Endothelial cell of hepatic sinusoid (primary cell): ENCODE results near the gene KLK7.

Source experiments
- in situ Hi-C: cut with HindIII; loops from 2 replicates; pipeline ENCODE4 v1.10.0; 2017; ENCODE audit warnings: low sequenced_read_pairs

The KLK7 gene

DNA sequence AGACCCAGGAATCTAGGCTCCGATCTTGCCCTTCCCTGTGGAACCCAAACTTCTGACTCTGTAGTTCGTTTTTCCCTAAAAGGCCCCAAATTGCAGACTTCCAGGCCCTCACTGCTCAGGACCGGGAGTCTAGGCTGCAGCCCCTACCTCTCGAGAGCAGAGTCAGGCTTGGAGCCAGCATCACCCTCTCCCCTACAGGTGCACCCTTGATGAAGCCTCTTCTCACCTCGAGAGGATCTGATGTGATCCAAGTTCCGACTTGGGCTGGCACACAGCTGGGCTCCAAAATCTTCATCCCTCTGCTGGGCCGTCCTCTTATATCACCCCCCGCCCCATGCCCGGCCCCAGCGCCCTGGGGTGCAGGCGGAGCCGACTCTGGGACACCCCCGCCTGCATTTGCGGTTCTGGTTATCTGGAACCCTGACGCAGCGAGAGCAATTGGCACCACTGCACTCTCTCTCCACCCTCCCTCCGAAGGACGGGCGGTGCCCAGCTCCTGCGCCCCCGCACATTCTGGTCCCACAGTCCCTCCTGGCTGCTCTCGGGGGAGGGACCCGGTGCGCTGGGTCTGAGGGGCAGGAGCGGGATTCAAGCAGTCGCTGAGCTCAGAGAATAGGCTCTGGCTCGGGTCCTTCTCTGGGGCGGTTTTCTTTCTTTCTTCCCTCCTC, at the start of gene KLK7:
Gene KLK7 (minus strand): TSS at position 293 of the 668 bp plus-strand sequence. CDS start 1,518 bp downstream, outside the sequence.
- in situ Hi-C loops = no loop called here

DNA sequence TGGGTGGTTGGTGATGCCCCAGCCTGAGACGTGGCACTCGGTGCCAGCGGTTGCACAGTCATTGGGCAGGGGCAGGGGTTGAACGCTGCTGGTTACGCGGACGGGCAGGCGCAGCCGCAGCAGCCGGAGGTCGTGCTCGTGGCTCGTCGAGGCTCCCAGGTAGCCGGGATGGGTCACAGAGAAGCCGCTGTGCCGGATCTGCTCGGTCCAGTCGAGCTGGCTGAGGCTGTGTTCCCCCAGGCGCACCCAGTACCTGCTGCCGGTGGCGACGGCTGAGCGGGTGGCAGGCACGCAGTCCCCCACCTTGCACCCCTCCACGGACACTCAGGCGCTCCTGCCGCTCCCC, 48.1 kb upstream of the KLK7 start:
- in situ Hi-C loops = no loop called here

DNA sequence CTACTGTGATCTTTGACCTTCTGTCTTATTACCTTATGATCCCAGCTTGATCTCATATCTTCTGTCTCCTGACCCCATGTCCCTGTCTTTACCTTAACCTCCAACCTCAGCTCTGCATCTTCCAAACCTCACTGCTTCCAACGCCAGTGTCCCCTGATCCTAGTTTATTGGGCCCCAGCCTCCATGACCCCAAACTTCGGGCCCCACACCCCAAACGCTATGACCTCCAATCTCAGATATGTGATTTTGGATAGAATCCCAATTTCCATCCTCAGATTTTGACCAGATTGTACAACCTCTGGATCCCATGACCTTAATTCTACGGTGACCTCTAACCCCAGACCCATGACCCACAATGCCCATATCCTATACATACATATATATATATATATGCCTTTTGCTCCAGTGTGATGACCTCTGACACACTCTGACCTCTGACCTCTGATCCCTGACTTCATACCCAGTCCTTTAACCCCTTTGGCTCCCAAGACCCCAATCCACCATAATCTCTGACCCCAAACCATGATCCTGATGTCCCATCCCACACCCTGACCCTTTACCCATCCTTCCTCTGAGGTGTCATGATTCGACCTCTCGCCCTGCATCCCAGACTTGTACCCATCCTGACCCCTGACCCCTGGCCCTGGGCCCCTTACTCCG, 47.6 kb upstream of the KLK7 start:
- in situ Hi-C loops = no loop called here

DNA sequence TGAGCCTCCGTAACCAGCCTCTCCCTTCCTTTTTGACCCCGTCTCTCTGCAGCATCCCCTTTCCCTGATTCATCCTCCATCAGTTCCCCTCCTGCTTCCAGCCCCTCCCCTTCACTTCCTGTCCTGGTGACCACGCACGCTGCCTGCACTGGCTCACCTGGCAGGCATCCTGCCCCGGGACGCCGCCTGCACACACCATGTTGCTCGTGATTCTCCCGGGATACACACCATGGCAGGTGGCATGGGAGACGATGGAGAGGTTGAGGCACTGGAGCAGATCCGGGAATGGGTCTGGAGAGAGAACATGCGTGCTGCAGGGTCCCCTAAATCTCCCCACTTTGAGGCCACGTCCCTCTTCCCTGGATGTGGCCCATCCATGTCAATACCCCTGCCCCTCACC, 46.9 kb upstream of the KLK7 start:
- in situ Hi-C loops = no loop called here

DNA sequence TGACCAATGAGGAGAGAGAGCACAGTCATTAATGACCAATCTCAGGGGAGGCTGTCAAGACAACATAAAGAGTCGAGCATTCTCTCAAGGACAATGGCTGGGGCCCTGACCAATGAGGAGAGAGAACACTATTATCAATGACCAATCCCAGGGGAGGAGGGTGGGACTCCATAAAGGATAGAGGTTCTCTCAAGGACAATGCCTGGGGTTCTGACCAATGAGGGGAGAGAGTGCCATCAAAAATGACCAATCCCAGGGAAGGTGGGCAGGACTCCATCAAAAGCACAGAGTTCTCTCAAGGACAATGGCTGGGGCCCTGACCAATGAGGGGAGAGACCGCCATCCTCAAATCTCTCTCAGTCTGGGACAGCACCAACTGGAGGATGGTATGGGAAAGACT, 46.0 kb upstream of the KLK7 start:
- in situ Hi-C loops = loop anchor here (5.0 kb wide), 1 partner anchor 83 kb away; no protein-coding TSS in a partner anchor

DNA sequence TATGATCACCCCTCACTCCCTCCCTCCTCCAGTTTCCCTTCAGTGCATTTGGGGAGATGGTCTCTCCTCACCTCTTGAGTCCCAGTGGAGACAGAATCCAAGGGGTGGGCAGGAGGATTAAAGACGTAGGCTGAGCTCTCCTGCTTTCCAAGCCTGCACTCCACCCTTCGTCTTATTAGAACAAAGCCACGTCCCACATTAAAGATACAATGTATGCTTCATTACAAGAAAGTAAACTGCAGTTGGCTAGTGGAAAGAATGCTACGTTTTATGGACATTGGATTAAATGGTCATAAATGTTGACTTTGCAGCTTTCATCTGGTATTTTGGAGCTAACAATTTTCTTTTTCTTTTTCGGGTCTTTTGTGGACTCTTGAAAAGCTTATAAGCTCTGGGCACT, 44.2 kb upstream of the KLK7 start:
- in situ Hi-C loops = loop anchor here (5.0 kb wide), 1 partner anchor 84 kb away; no protein-coding TSS in a partner anchor

DNA sequence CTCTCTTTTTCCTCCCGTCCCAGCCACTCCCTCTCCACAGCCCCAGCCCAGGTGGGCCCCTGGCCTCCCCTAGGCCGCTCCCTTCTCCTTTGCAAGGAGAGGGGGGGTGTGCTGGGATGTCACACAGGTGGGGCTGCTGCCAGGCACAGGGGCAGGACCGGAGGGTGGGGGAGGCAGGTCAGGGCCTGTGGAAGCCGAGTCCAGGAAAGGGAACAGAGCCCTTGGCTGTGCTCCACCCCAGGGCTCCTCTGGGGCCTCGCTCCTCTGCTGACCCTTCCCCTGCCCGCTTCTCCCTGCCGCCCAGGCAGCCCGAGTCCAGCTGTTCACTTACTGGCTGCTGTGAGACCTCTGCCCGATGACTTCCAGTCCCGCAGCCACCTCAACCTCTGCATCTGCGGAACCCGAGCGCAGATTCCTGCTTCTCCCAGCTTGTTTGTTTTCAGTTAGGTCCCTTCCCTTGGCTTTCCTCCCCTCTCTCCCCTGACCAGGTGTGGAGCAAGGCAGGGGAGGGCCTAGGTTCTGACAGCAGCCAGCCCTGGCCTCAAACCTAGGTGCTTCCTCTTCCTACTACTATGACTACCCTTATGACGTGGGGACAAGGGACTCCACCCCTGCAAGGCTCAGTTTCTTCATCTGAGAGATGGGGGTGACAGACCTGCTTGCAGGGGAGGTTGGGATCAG, 43.5 kb upstream of the KLK7 start:
- in situ Hi-C loops = loop anchor here (5.0 kb wide), 1 partner anchor 85 kb away; no protein-coding TSS in a partner anchor

DNA sequence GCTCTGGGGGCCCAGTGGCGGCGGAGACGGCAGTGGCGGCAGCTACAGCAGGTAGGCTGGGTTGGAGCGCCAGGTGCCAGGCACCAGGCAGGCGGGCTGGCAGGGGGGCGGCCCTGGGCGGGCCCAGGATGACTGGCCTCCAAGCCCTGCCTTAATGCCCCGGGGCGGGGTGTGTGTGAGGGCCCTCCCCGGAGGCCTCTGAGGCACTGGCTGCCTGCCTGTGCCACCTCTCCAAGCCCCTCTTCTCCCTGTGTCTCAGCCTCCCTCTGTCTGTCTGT, 42.8 kb upstream of the KLK7 start, which contains the start of gene KLK11:
Gene KLK11 (minus strand): TSS at position 63 of the 278 bp plus-strand sequence. CDS start 985 bp downstream, outside the sequence.
- in situ Hi-C loops = loop anchor here (5.0 kb wide), 1 partner anchor 86 kb away; no protein-coding TSS in a partner anchor

DNA sequence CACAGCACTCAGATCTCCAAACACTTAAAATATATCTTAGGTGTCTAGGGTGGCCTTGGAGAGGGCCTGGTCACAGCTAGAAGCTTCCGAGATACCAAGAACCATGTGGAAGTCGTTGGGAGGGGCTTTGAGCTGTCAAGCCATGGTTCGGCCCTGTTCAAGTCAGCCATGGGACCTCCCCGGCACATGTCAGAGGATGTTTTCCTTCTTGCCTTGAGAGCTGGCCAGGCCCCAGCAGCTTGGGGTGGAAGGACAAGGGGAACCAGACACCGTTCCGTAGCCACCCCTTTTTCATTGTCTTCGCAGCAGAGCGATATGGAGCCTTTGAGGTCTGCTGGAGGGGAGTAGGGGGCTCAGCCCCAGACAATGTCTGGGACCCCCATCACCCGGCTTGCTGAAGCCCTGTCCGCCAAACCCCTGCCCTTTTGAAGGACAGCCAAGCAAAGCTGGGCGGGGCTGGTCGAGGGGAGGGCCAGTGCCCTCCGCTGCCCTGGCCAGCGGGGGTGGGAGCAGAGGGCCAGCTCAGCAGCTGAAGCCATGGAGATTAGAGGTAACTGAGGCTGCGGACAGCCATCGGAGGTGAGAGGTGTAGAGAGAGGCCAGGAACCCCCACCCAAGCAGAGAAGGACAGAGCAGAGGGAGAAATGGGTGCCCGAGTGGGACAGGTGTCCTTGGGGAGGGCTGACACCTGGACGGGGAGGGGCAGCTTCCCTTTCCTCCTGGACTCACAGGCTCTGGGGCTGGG, 42.3 kb upstream of the KLK7 start:
- in situ Hi-C loops = loop anchor here (5.0 kb wide), 1 partner anchor 86 kb away; no protein-coding TSS in a partner anchor

DNA sequence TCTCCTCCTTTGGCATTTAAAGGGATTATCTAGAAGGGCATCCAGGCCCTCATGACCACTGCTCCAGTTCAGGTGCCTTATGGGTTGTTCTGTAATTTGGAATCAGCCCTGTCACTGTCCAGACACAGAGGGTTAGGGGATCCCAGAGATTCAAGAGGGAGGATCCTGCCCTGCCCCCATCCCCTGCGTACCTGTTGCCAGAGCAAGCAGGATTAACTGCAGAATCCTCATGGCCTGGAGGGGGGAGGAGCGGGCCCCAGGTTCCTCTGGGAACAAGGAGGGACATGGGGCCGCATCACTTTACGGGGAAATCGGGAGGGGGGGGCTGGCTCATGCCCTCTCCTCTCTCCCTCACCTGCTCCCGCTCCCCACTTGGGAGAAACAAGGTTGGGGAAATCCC, 41.7 kb upstream of the KLK7 start:
- in situ Hi-C loops = loop anchor here (5.0 kb wide), 1 partner anchor 87 kb away; no protein-coding TSS in a partner anchor

DNA sequence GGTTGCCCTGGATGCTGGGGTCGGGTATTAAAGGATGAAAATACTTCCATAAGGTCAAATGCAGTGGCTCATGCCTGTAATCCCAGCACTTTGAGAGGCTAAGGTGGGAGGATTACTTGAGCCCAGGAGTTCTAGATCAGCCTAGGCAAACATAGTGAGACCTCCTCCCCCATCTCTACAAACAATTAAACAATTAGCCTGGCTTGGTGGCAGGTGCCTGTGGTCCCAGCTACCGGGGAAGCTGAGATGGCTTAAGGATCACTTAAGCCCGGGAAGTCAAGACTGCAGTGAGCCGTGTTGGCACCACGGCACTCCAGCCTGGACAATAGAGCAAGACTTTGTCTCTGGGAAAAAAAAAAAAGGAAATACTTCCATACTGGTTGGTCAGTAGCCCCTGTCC, 41.2 kb upstream of the KLK7 start:
- in situ Hi-C loops = loop anchor here (5.0 kb wide), 1 partner anchor 87 kb away; no protein-coding TSS in a partner anchor

DNA sequence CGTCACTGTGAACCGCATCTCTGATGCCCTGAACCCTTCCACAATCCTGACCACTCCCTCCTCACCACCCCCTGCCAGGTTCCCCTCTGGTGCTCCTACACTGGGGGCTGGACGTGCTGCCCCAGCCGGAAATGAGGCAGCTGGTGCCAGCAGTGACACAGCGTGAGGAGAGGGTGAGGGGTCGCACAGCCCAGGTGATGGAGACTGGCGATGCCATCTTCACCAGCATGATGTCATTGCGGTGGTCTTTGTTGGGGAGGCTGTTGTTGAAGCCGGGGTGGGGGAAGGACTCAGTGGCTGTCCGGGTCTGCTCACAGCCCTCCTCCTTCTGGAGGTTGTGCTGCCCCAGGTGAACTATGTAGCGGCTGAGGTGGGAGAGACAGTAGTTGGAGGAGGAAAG, 40.2 kb upstream of the KLK7 start:
- in situ Hi-C loops = no loop called here

DNA sequence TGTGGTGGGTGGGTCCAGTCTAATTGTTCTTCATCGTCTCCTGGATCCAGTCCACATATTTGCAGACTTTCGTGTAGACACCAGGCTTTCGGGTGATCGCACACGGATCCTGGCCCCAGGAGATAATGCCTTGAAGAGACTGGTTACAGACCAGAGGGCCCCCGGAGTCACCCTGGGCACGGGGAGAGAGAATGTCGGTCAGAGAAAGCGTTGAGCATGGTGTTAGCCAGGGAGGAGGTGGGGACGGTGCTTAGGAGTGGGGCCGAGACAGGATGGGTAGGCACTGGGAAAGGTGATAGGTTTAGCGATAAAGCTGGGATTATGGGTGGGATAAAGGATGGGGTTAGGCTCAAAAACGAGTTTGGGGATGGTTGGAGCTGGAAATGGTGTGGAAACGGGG, 38.8 kb upstream of the KLK7 start:
- in situ Hi-C loops = no loop called here

DNA sequence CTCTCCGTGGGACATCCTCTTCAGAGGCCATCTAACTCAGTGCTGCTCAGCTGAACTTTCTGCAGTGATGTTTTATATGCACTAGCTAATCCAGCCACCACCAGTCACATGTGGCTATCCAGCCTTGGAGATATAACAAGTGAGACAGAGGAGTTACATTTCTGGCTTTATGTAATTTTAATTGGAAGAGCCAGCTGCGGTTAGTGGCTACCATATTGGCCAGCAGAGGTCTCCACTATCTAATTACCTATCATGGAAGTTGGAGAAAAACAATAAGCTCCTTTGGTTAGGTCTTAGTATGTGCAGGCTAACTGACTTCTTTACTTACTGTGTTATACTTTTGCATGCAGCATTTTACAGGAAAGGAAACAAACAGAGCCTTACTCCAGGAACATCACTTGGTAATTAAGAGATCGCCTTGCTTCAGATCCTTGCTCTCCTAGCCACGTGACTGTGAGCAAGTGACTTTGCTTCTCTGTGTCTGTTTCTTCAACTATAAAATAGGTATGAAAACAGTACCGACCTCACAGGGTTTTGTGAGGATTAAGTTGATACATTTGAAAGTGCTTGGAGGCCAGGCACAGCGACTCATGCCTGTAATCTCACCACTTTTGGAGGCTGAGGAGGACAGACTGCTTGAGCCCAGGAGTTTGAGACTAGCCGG, 37.4 kb upstream of the KLK7 start:
- in situ Hi-C loops = no loop called here

DNA sequence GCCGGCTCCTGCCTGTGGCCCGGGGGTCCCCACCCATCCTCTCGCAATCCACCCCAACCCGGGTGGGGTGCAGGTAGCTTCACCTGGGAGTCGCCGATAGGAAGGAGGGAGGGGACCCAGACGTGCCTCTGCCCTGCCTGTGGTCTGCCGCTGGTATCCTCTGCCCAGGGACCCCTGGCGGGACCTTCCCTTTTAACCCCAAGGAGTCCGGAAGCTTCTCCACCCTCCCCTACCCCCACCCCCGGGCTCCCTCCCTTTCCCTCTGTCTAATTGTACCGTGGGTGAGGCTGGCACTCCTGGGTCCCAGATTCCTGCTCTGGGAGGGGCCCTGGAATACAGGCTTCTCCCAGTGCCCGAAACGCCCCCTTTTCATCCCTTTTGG, 35.8 kb upstream of the KLK7 start, which contains the start of gene KLK10:
Gene KLK10 (minus strand): TSS at position 166 of the 382 bp plus-strand sequence. CDS start 579 bp downstream, outside the sequence.
- in situ Hi-C loops = no loop called here

DNA sequence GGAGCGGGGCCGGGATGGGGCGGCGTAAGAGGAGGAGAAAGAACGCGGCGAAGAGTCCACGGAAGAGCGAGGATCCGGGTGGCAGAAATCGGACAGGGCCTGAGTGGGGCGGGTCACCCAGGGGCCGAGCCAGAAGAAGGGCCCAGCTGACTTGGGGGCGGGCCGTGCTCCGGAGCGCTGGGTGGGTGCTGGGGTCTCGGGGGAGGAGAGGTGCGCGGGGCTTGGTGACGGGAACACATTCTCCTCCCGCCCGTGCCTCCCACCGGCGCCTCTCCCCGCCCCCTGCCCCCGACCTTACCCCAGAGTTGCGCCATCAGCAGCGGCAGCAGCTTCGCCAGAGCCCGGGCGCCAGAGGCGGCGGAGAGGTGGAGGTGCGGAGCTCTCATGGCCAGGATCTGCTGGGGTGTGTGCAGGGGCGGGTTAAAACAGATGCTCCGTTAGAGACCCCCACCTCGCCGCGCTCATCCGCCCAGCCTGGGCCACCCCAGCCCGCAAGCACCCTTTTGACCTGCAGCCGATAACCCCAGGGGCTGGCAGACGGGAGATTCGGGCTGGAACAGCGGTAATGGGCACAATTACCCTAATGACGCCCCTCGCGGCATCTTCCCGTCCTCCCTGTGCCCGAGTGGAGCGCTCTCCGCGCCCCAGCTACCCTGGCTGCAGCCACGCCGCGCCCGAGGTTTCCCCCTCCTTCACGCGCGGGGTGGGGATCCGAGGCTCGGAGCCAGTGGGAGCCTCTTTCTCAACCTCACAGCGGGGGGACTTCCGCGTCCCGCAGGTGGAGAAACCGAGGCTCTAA, 35.2 kb upstream of the KLK7 start:
- in situ Hi-C loops = no loop called here

DNA sequence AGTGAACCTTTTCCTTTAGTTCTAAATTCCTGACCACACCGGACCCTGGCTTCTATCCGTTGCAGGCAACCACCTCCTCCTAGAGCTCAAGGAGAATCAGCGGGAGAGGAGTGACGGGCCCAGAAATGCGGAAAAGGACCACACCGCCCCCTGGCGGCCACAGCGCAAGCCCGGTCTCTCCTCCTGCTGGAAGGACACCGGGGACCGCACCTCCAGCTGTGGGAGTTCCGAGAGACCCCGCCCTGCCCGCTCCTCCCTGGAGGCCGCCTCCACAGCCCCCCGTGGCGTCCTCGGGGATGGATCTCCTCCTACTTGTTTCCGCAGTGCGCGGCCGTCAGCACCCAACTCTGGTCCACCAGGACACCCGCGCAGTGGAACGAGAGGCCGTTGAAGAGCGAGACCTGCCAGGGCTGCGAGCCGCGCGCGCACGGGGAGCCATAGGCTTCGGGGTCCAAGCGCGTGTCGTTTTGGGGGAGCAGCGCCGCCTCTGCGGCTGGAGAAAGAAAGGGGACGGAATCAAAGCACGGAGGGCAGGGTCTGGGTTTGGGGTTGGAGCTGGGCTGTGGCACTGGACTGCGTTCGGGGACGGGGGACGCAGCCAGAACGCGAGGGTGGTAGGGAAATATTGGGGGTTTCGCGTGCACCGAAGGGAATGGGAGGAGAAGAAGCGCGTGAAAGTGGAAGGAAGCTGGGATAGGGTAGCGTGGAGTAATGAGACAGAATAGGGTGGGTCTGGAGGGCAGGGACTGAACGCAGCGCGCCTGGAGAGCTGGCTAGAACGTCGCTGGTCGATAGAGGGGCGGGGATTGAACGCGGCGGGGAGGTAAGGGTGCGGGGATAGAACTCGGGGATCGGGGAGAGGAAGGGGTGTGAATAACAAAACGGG, 33.3 kb upstream of the KLK7 start:
- in situ Hi-C loops = no loop called here

DNA sequence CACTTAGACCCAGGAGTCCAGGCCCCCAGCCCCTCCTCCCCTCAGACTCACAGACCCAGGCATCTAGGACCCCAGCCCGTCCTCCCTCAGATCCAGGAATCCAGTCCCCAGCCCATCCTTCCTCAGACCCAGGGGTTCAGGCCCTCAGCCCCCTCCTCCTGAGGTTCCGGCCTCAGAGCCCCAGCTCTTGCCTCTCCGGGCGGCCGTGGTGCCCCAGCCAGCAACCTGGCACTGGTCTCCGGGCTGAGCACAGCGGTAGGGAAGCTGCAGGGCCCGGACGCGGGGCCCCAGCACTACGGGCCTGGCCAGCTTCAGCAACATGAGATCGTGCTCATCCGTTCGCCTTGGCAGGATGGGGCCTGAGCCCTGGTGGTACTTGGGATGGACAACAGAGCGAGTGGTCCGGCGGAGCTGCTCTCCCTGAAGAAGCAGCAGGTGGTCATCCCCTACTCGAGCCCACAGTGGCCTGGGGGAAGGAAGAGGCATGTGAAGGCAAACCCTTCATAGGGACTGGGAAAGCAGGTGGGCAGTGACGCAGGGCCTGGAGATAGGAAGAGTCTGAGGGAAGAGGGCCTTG, 32.1 kb upstream of the KLK7 start:
- in situ Hi-C loops = no loop called here
